Activated B cell treated with CpG ODN at 0.5 μM for 24 hours (primary cell): ENCODE results near the gene SLC6A8. TPM values are rescaled to one million over a fixed set of nuclear protein-coding genes. Genes with fewer than 3 reads are reported as not detected.

Experiments used
- ATAC-seq: fragments of 200-7000 bp; cut with Tn5 transposase; one replicate; pipeline ENCODE4 v1.10.0; 2021; ENCODE audit warnings: low read depth, mild to moderate bottlenecking, moderate library complexity
- CTCF ChIA-PET: fragments of 350-600 bp; sonication (Branson Sonifier 250); formaldehyde crosslinking; loops from one replicate; lab custom pipeline; 2021; ENCODE audit warnings: antibody characterized with exemption; lab: Charles Lee
- POLR2A ChIA-PET: fragments of 350-600 bp; sonication (Branson Sonifier 250); formaldehyde crosslinking; loops from one replicate; lab custom pipeline; 2021; ENCODE audit warnings: antibody characterized with exemption; lab: Charles Lee
- DNase-seq: peaks from one replicate; pipeline ENCODE4 v3.0.0; 2022
- H3K27ac Mint-ChIP-seq: one replicate; pipeline ENCODE4 v1.8.0; 2020; ENCODE audit warnings: mixed read lengths
- H3K27me3 Mint-ChIP-seq: one replicate; pipeline ENCODE4 v1.8.0; 2021; ENCODE audit warnings: mixed read lengths
- H3K36me3 Mint-ChIP-seq: one replicate; pipeline ENCODE4 v1.8.0; 2021; ENCODE audit warnings: low read depth, mixed read lengths
- H3K4me1 Mint-ChIP-seq: one replicate; pipeline ENCODE4 v1.8.0; 2021; ENCODE audit warnings: mixed read lengths
- H3K4me3 Mint-ChIP-seq: one replicate; pipeline ENCODE4 v1.8.0; 2020; ENCODE audit warnings: mild to moderate bottlenecking, mixed read lengths
- H3K9me3 Mint-ChIP-seq: one replicate; pipeline ENCODE4 v1.8.0; 2020; ENCODE audit warnings: mixed read lengths
- intact Hi-C: fragments of 100-400 bp; cut with micrococcal nuclease; formaldehyde crosslinking; loops from one replicate; pipeline ENCODE4 v1.15.1; 2024
- total RNA-seq: library from RNA; stranded (reverse); gene quantifications from 2 replicates; pipeline ENCODE4 v1.2.3, GENCODE V29; 2022
- TF ChIP-seq, protein P1 (sequence below): fragments of 200-600 bp; IDR thresholded peaks from one replicate; pipeline ENCODE4 v1.8.0; 2022; ENCODE audit warnings: antibody characterized with exemption, mild to moderate bottlenecking

The SLC6A8 gene
- total RNA-seq, 1 donor from 2014 or later: 1.2 TPM

DNA sequence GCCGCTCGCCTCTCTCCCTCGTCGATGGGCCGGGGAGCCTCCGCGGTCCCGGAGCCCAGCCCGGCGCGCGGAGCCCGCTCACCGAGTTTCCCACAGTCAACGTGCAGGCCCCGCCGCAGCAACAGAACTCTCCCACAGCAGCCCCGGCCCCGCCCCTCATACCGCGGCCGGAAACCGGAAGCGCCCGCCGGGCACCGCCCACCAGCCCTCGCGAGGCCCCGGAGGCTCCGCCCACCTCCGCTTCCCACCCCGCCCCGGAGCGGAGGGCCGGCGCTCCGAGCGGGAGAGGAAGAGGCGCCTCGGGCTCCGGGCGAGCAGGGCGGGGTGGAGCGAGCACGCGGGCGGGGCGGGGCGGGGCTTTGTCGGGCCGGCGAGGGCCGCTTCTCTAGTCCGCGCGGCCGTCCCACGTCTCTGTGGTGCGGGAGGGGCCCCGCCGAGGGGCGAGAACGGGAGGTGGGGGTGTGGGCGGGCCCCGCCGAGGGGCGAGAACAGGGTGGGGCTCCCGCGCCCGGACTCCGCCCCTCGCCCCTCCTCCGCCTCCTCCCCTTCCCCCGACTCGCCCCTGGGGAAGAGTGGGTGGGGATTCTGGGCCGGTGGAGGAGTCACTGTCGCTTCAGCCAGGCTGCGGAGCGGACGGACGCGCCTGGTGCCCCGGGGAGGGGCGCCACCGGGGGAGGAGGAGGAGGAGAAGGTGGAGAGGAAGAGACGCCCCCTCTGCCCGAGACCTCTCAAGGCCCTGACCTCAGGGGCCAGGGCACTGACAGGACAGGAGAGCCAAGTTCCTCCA is 36.7 kb downstream of the SLC6A8 start, which contains the start of the genes ABCD1 and BCAP31:
TSS of gene ABCD1 (plus strand) at position 605 of the 787 bp plus-strand sequence. CDS start 411 bp downstream, outside the sequence.
TSS of gene BCAP31 (minus strand) at position 136 of the 787 bp plus-strand sequence. CDS start 1,143 bp downstream, outside the sequence.
- intact Hi-C loops: loop anchor here (1.0 to 10.0 kb wide), 8 partner anchors 37 to 792 kb away; partner anchors contain the start of genes CCNQ, EMD, FAM3A and FLNA
- Mint-ChIP-seq H3K27ac (peak within 1 kb of the TSS; percentile 86), H3K4me3 (peak within 1 kb of the TSS; percentile 85), H3K27me3 (no peaks in the 10 kb centered on the region), H3K36me3 (peaks cover 20% of the 10 kb centered on the region), H3K4me1 (peaks cover 48% of the 10 kb centered on the region), H3K9me3 (no peaks in the 10 kb centered on the region)
- ATAC-seq: peak; percentile 78
- DNase-seq: peak; percentile 84
- CTCF ChIA-PET: no interaction called here
- TF ChIP-seq, protein P1, sequence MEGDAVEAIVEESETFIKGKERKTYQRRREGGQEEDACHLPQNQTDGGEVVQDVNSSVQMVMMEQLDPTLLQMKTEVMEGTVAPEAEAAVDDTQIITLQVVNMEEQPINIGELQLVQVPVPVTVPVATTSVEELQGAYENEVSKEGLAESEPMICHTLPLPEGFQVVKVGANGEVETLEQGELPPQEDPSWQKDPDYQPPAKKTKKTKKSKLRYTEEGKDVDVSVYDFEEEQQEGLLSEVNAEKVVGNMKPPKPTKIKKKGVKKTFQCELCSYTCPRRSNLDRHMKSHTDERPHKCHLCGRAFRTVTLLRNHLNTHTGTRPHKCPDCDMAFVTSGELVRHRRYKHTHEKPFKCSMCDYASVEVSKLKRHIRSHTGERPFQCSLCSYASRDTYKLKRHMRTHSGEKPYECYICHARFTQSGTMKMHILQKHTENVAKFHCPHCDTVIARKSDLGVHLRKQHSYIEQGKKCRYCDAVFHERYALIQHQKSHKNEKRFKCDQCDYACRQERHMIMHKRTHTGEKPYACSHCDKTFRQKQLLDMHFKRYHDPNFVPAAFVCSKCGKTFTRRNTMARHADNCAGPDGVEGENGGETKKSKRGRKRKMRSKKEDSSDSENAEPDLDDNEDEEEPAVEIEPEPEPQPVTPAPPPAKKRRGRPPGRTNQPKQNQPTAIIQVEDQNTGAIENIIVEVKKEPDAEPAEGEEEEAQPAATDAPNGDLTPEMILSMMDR: no peak
- POLR2A ChIA-PET: interaction anchor here (0.6 to 1.0 kb wide), 2 partner anchors 197 to 202 kb away, joined by 3 read pairs; no protein-coding TSS in a partner anchor

DNA sequence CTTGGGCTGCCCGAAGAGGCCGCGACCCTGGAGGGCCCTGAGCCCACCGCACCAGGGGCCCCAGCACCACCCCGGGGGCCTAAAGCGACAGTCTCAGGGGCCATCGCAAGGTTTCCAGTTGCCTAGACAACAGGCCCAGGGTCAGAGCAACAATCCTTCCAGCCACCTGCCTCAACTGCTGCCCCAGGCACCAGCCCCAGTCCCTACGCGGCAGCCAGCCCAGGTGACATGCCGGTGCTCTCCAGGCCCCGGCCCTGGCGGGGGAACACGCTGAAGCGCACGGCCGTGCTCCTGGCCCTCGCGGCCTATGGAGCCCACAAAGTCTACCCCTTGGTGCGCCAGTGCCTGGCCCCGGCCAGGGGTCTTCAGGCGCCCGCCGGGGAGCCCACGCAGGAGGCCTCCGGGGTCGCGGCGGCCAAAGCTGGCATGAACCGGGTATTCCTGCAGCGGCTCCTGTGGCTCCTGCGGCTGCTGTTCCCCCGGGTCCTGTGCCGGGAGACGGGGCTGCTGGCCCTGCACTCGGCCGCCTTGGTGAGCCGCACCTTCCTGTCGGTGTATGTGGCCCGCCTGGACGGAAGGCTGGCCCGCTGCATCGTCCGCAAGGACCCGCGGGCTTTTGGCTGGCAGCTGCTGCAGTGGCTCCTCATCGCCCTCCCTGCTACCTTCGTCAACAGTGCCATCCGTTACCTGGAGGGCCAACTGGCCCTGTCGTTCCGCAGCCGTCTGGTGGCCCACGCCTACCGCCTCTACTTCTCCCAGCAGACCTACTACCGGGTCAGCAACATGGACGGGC is 37.5 kb downstream of the SLC6A8 start:
- CTCF ChIA-PET: no interaction called here
- intact Hi-C loops: loop anchor here (2.0 to 10.0 kb wide), 4 partner anchors 37 to 650 kb away; partner anchors contain the start of genes EMD, FLNA, HAUS7 and MECP2

GRCh38 chrX:153725832-153726285 is 38.1 kb downstream of the SLC6A8 start:
- no peak for DNase-seq
- ATAC-seq: no peak
- TF ChIP-seq, protein P1: no peak
- Mint-ChIP-seq H3K27me3 (no peaks in the 10 kb centered on the region), H3K4me3 (peak overlapping the region; percentile 70), H3K9me3 (no peaks in the 10 kb centered on the region), H3K4me1 (peaks cover 50% of the 10 kb centered on the region), H3K27ac (no peak overlapping the region), H3K36me3 (peaks cover 14% of the 10 kb centered on the region)
- CTCF ChIA-PET: no interaction called here
- intact Hi-C loops: loop anchor here (2.0 to 10.0 kb wide), 5 partner anchors 36 to 649 kb away; partner anchors contain the start of genes ARHGAP4, EMD, FLNA and HAUS7
- POLR2A ChIA-PET: interaction anchor here (0.6 to 1.9 kb wide), 4 partner anchors 10 to 201 kb away, joined by 3 to 6 read pairs (median 4); no protein-coding TSS in a partner anchor

More for the DNA sequence above, 37.5 kb downstream of the SLC6A8 start:
- no peaks in the 10 kb centered on the region for H3K9me3 Mint-ChIP-seq
- DNase-seq (no peak), ATAC-seq (no peak)
- peaks cover 16% of the 10 kb centered on the region for H3K36me3 Mint-ChIP-seq
- POLR2A ChIA-PET: interaction anchor here (0.6 to 1.9 kb wide), 2 partner anchors 175 to 202 kb away, joined by 4 to 6 read pairs; no protein-coding TSS in a partner anchor
- no peak overlapping the region for H3K27ac Mint-ChIP-seq
- H3K27me3 Mint-ChIP-seq: no peaks in the 10 kb centered on the region
- TF ChIP-seq, protein P1: no peak
- peak overlapping the region; percentile 70 for H3K4me3 Mint-ChIP-seq
- H3K4me1 Mint-ChIP-seq: peaks cover 48% of the 10 kb centered on the region

- Mint-ChIP-seq H3K27me3 (no peaks in the 10 kb centered on the region), H3K4me1 (peaks cover 55% of the 10 kb centered on the region), H3K36me3 (peaks cover 17% of the 10 kb centered on the region), H3K27ac (peak overlapping the region; percentile 56), H3K9me3 (peaks cover under 1% of the 10 kb centered on the region), H3K4me3 (peak overlapping the region; percentile 70)
- ATAC-seq (peak; percentile 50), DNase-seq (peak; percentile 59)
- intact Hi-C loops: loop anchor here (1.0 to 10.0 kb wide), 4 partner anchors 9 to 648 kb away; partner anchors contain the start of genes ARHGAP4, EMD, FLNA and PLXNB3
- ChIA-PET CTCF (interaction anchor here (1.5 kb wide), 1 partner anchor 255 kb away, joined by 3 read pairs; no protein-coding TSS in a partner anchor), POLR2A (interaction anchor here (0.7 to 1.9 kb wide), 6 partner anchors 9 to 200 kb away, joined by 3 to 6 read pairs (median 4); partner anchors contain the start of gene SLC6A8)
- TF ChIP-seq, protein P1: no peak
These were observed 38.8 kb downstream of the SLC6A8 start for GRCh38 chrX:153726286-153727122.
